GM13976 (cell line): Measurements from ENCODE around the gene INHA.

Experiments used
- DNase-seq: peaks from one replicate; pipeline ENCODE4 v3.0.0; 2012; ENCODE audit warnings: low spot score
- CTCF ChIP-seq: IDR thresholded peaks from 2 replicates; pipeline ENCODE4 v1.5.1; 2012; ENCODE audit warnings: borderline replicate concordance, mild to moderate bottlenecking; ENCODE audit not compliant: insufficient read depth; ENCODE audit errors: extremely low read depth, missing control alignments, control extremely low read depth
- in situ Hi-C: fragments of 300-500 bp; cut with MboI; formaldehyde crosslinking; loops from one replicate; pipeline ENCODE4 v1.12.0; 2022; ENCODE audit warnings: low sequenced_read_pairs, mixed read lengths, inconsistent platforms; ENCODE audit not compliant: unreplicated experiment

INHA gene

GRCh38 chr2:219539926-219540678, 32.0 kb upstream of the INHA start:
- DNase-seq: no peak
- no peak for TF ChIP-seq CTCF
- in situ Hi-C loops: loop anchor here (10.0 kb wide), 1 partner anchor 155 kb away; no protein-coding TSS in a partner anchor

- DNase-seq: no peak
- TF ChIP-seq CTCF: no peak
- in situ Hi-C loops: no loop called here
Observed at GRCh38 chr2:219540784-219541504, 31.2 kb upstream of the INHA start.

GRCh38 chr2:219541611-219542180, 30.4 kb upstream of the INHA start:
- peak; percentile 92 for DNase-seq
- in situ Hi-C loops: no loop called here
- peak; percentile 94 for TF ChIP-seq CTCF

- peak; percentile 26 for TF ChIP-seq CTCF
- in situ Hi-C loops: no loop called here
- DNase-seq: no peak
Observed at GRCh38 chr2:219542931-219543595, 29.0 kb upstream of the INHA start.

- in situ Hi-C loops: no loop called here
- TF ChIP-seq CTCF: no peak
- peak; percentile 99 for DNase-seq
Observed at GRCh38 chr2:219543596-219544358, 28.3 kb upstream of the INHA start, which contains the start of the genes CHPF and TMEM198. Gene CHPF, minus strand, starts transcription at chr2:219543809. Its CDS starts 271 bp downstream, at chr2:219543538. Gene TMEM198, plus strand, starts transcription at chr2:219544028. Its CDS starts 700 bp downstream, at chr2:219544728.
